Activated CD4-positive, alpha-beta T cell treated with anti-CD3 and anti-CD28 coated beads, Interleukin-2, amount 10 ng/mL, durations not matched to agents 7 days and 5 days (primary cell): Measurements from ENCODE around the gene ZNF37A. TPM values are rescaled to one million over a fixed set of nuclear protein-coding genes. Genes with fewer than 3 reads are reported as not detected.

Experiments
- CTCF ChIA-PET: fragments of 350-600 bp; sonication (Branson Sonifier 250); formaldehyde crosslinking; loops from one replicate; lab custom pipeline; 2021; ENCODE audit warnings: antibody characterized with exemption; lab: Charles Lee
- POLR2A ChIA-PET: fragments of 350-600 bp; sonication (Branson Sonifier 250); formaldehyde crosslinking; loops from one replicate; lab custom pipeline; 2021; ENCODE audit warnings: antibody characterized with exemption; lab: Charles Lee
- DNase-seq: peaks from one replicate; pipeline ENCODE4 v3.0.0-alpha.2; 2020
- H3K27ac Mint-ChIP-seq: one replicate; pipeline ENCODE4 v1.8.0; 2021; ENCODE audit warnings: mild to moderate bottlenecking, moderate library complexity, mixed read lengths
- H3K27me3 Mint-ChIP-seq: one replicate; pipeline ENCODE4 v1.8.0; 2021; ENCODE audit warnings: mixed read lengths
- H3K36me3 Mint-ChIP-seq: one replicate; pipeline ENCODE4 v1.8.0; 2021; ENCODE audit warnings: low read depth, mixed read lengths
- H3K4me1 Mint-ChIP-seq: one replicate; pipeline ENCODE4 v1.8.0; 2021; ENCODE audit warnings: mixed read lengths
- H3K4me3 Mint-ChIP-seq: one replicate; pipeline ENCODE4 v1.8.0; 2021; ENCODE audit warnings: mild to moderate bottlenecking, moderate library complexity, mixed read lengths
- H3K9me3 Mint-ChIP-seq: one replicate; pipeline ENCODE4 v1.8.0; 2021; ENCODE audit warnings: mixed read lengths
- total RNA-seq, 2 experiments: library from RNA; stranded (reverse); gene quantifications; one replicate each; pipeline ENCODE4 v1.2.3, GENCODE V29; 2021

Gene ZNF37A
- total RNA-seq, 2 experiments from 2014 or later = 17.3 to 22.3 TPM

- H3K27me3 Mint-ChIP-seq = no peaks in the 10 kb centered on the region
- H3K9me3 Mint-ChIP-seq = peaks cover 24% of the 10 kb centered on the region
- no peak for DNase-seq
- no peak overlapping the region for H3K27ac Mint-ChIP-seq
- no peak overlapping the region for H3K4me3 Mint-ChIP-seq
- H3K36me3 Mint-ChIP-seq = no peaks in the 10 kb centered on the region
- no peaks in the 10 kb centered on the region for H3K4me1 Mint-ChIP-seq
- POLR2A ChIA-PET = no interaction called here
- CTCF ChIA-PET = no interaction called here
Measured at GRCh38 chr10:38159004-38159403, 64.9 kb downstream of the ZNF37A start.

- H3K27ac Mint-ChIP-seq = no peak overlapping the region
- CTCF ChIA-PET = no interaction called here
- POLR2A ChIA-PET = no interaction called here
Measured at GRCh38 chr10:38163617-38164016, 69.5 kb downstream of the ZNF37A start.

GRCh38 chr10:38174336-38174735, 80.2 kb downstream of the ZNF37A start:
- CTCF ChIA-PET = no interaction called here
- POLR2A ChIA-PET = no interaction called here
- H3K4me3 Mint-ChIP-seq = no peak overlapping the region
- no peaks in the 10 kb centered on the region for H3K27me3 Mint-ChIP-seq
- H3K36me3 Mint-ChIP-seq = no peaks in the 10 kb centered on the region
- peaks cover 8% of the 10 kb centered on the region for H3K9me3 Mint-ChIP-seq
- H3K4me1 Mint-ChIP-seq = no peaks in the 10 kb centered on the region
- DNase-seq = no peak
- H3K27ac Mint-ChIP-seq = no peak overlapping the region

More at GRCh38 chr10:38163617-38164016, 69.5 kb downstream of the ZNF37A start:
- Mint-ChIP-seq H3K36me3 (no peaks in the 10 kb centered on the region), H3K27me3 (no peaks in the 10 kb centered on the region), H3K4me1 (no peaks in the 10 kb centered on the region), H3K9me3 (peaks cover 14% of the 10 kb centered on the region), H3K4me3 (no peak overlapping the region)
- no peak for DNase-seq

GRCh38 chr10:38184477-38184876, 90.3 kb downstream of the ZNF37A start:
- no peak for DNase-seq
- H3K27ac Mint-ChIP-seq = no peak overlapping the region
- H3K36me3 Mint-ChIP-seq = no peaks in the 10 kb centered on the region
- CTCF ChIA-PET = no interaction called here
- POLR2A ChIA-PET = no interaction called here
- no peaks in the 10 kb centered on the region for H3K27me3 Mint-ChIP-seq
- peaks cover 2% of the 10 kb centered on the region for H3K9me3 Mint-ChIP-seq
- no peaks in the 10 kb centered on the region for H3K4me1 Mint-ChIP-seq
- no peak overlapping the region for H3K4me3 Mint-ChIP-seq

Other genes starting within 250 kb of the ZNF37A start
- 1 to 10 TPM; 9.0 to 9.2 TPM for gene ZNF248, start 236.7 kb upstream of the ZNF37A start, total RNA-seq
- 1 to 10 TPM; 5.0 to 5.3 TPM for gene ZNF25, start 117.7 kb upstream of the ZNF37A start, total RNA-seq
- gene ZNF33A, start 83.7 kb upstream of the ZNF37A start, total RNA-seq = 10 to 100 TPM; 30.8 to 33.5 TPM